HG03025 (cell line): ENCODE measurements around the gene LYAR.
A peak's percentile ranks its signal among the peaks of the same experiment; 100 is the strongest.

Experiments
- ATAC-seq: cut with Tn5 transposase; IDR thresholded peaks from one replicate; pipeline ENCODE4 v1.9.1; 2021; ENCODE audit warnings: mild to moderate bottlenecking, moderate library complexity; ENCODE audit not compliant: unreplicated experiment, low FRiP score

The LYAR gene

DNA sequence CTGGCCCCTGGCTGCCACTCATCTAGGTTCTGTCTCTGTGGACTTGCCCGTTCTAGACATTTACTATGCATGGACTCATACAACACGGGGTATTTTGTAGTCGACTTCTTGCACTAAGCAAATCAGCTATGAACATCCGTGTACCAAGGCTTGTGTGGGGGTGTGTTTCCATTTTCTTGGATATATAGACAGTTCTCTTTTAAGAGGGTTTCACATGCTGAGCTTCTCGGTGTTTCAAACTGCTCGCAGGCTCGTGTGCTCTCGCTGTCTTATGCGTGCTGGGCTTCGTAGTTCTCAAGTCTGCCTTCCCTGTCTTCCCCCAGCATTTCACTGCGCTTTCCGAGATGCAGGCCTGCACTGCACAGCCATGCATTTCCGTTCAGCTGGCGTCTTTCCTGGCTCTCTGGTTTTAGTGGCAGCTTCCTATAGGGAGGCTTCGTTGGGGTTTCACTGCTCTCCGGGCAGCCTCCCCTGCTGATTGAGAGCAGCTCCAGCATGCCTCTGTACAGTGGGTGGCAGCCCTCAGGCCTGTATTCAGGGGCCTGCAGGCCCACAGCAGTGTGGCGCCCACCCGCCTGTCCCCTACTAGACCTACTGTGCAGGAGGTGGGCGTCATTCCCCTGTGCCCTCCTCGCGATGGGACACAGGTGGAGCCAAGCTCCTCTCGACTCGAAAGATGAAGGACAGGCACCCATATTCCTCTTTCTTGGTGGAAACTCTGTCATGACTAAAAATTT is 27.7 kb upstream of the LYAR start:
- ATAC-seq: no peak

GRCh38 chr4:4316150-4316495 is 26.2 kb upstream of the LYAR start:
- ATAC-seq: no peak

DNA sequence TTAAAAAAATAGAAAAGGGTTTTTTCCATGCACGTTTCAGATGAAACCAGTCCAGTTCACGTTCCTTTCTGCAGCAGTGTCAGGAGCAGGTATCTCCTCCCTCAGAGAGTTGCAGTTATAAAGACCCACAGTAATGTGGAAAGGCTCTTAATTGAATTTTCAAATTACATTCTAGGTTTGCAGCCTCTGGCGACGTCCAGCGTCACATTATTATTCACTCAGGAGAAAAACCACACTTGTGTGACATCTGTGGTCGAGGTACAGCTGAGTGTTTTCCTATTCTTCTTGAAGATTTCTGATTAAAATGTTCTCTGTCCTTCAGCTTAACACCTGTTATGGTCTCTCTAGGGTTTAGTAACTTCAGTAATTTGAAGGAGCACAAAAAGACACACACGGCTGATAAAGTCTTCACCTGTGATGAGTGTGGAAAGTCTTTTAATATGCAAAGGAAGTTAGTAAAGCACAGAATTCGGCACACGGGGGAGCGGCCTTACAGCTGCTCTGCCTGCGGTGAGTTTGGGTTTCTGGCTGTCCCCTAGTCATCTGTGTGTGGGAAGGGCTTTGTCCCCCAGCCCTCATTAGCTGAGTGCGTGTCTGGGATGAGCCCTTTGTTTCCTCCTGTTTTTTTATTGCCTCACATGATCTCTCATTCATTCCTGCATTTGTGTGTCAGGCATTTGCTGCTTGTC is 25.7 kb upstream of the LYAR start:
- no peak for ATAC-seq

DNA sequence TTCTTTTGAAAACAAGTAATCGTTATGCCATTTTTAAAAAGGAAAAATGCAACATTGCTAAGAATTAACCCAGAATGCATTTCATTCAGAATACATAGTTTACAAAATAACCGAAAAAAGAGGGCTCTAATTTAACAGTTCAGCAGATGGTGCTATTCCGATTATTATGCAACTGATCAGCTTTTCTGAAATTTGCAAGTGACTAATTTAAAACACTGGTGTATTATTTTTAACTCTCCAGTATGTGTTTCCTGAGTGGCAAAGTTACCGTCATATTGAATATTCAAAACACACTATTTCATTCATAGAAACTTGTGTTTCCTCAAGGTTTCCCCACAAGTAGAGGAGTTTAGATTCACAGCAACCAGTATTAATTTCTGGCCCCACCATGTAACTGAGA is 21.2 kb upstream of the LYAR start:
- ATAC-seq: no peak

DNA sequence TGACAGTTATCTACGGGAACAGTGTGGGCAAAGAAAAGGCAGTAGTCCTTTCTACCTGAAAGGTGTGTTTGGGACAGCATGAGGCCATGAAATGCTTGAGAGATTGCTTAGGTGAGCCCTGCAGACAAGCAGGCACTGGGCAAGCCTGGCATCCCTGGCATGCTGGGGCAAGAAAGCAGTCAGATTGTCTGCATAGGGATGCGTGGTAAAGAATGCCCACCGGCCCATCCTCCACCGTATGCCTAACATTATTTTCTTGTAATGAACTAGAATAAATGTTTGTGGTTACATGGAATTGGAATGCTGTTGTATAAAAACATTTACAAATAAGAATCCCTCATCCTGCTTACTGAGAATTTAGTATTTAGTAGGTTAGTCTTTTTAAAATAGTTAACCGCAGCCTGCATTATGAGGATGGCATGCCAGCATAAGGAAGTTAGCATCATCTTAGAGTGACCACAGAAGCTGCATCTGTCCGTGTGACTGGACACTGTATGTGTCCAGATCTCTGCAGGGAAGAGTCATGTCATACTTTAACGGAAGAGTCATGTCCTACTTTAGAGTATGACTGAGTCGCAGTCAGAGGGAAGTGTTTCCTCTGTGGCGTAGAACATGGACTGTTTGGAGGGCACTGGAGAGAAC is 19.0 kb upstream of the LYAR start:
- ATAC-seq: no peak

GRCh38 chr4:4306920-4307319 is 17.0 kb upstream of the LYAR start:
- no peak for ATAC-seq

DNA sequence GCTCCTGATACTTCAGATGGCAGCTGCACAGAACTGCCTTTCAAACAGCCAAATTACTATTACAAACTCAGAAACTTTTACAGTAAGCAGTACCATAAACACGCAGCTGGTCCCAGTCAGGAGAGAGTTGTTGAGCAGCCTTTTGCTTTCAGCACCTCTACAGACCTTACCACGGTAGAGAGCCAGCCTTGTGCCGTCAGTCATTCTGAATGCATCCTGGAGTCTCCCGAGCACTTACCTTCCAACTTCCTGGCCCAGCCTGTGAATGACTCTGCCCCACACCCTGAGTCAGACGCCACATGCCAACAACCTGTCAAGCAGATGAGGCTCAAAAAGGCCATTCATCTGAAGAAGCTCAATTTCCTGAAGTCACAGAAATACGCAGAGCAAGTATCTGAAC is 12.5 kb upstream of the LYAR start:
- no peak for ATAC-seq

- ATAC-seq: no peak
Observed at GRCh38 chr4:4302001-4302400, 12.0 kb upstream of the LYAR start.

GRCh38 chr4:4299006-4299405 is 9.1 kb upstream of the LYAR start:
- no peak for ATAC-seq

GRCh38 chr4:4296283-4296846 is 6.4 kb upstream of the LYAR start:
- no peak for ATAC-seq

DNA sequence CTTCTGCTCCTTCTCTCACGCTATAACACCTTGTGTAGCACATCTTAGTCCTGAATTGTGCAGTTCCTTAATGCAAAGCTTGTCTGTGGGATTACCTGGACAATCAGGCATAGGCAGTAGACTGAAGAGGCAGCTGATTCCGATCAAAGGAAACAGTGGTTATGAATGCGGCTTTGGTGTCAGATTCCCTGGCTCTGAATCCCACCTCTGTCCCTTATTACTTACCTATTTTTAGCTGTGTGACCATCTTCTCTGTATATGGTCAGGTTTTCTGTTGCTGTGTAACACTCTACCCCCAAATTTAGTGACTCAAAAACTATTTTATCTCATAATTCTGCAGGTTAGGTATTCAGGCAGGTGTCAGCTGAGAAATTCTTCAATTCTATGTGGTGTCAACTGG is 3.3 kb upstream of the LYAR start:
- no peak for ATAC-seq

DNA sequence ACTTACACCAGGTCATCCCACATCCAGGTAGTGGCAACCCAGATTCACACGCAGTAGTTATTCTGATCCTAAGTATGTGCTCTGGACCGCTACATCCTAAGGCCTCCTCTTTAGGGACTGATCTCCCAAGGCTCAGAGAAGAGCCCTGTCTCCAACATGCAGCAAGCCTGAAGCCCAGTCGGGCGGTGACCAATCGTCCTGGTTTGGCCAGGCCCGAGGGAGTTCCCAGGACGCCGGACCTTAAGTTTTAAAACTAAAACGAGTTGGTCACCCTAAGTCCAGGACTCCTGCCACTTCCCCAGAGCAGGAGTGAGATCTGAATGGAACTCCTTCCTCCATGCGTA is 385 bp downstream of the LYAR start:
- peak; percentile 18 for ATAC-seq

GRCh38 chr4:4289055-4289454 is 899 bp downstream of the LYAR start:
- no peak for ATAC-seq

- ATAC-seq: no peak
Observed at GRCh38 chr4:4288098-4288497, 1.9 kb downstream of the LYAR start.

GRCh38 chr4:4284827-4285618 is 4.9 kb downstream of the LYAR start:
- no peak for ATAC-seq

- ATAC-seq: no peak
Observed at GRCh38 chr4:4281787-4282186, 8.2 kb downstream of the LYAR start.

- ATAC-seq: no peak
Observed at GRCh38 chr4:4277531-4277930, 12.4 kb downstream of the LYAR start.

- no peak for ATAC-seq
Observed at GRCh38 chr4:4274226-4274625, 15.7 kb downstream of the LYAR start.

DNA sequence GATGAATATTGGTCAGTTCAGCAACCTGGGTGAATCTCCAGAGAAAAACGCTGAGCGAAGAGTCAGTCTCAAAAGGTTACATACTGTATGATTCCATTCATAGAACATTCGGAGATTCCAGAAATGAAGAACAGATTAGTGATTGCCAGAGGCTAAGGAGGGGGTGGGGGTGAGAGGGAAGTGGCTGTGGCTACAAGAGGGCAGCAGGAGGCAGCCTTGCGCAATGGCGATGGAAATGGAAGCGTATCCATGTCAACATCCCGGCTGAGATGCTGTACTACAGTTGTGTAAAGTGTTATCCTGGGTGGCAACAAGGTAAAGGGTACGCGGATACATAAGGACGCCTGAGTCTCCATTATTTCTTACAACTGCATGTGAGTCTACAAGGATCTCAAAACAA is 18.0 kb downstream of the LYAR start:
- no peak for ATAC-seq

- ATAC-seq: no peak
Observed at GRCh38 chr4:4270529-4270928, 19.4 kb downstream of the LYAR start.

GRCh38 chr4:4269856-4270255 is 20.1 kb downstream of the LYAR start:
- no peak for ATAC-seq
